ENCODE results near the gene EML4. TPM values are rescaled to one million over a fixed set of nuclear protein-coding genes. Genes with fewer than 3 reads are reported as not detected.

EML4 gene
- total and polyA plus RNA-seq, 9 of the 15 experiments (the other 6 are each of a cell fraction or from before 2014, with no cell fraction given): 14.7 to 48.3 (median 36.5) TPM

DNA sequence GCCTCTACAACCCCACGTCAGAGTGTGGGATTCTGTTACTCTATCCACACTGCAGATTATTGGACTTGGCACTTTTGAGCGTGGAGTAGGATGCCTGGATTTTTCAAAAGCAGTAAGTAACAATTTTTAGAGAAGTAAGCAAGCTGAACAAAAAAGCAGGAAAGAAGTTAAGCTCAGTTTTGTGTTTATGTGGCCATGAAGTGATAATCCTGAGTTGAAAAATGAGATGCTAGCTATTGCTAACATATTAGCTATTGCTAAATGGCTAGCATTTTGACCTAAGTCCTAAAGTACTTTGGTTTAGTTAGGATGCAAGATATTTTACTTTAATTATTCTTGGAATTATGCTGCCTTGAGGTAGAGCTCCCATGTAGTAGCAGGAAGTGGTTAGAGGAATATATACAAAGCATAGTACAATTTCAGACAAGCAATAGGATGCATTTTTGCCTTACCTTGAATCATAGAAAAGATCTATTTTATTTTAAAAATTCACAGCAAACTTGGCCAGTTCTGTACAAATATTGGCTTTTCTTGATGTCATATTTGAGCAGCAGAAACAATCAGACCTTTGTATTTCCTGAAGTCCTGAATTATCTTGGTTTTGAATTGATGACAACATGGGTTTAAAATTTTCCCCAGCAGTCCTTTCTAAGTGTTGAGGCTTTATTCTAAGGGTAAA lies 117.3 kb downstream of the EML4 start:
- H3K4me2 ChIP-seq (ENCODE audit: insufficient read depth, low read length): no peak overlapping the region
- no peaks in the 10 kb centered on the region for H3K9me3 ChIP-seq (replicated peaks; ENCODE audit: control insufficient read depth, insufficient read depth, low read depth, low read length)
- H3K9me1 ChIP-seq (ENCODE audit: control insufficient read depth, insufficient read depth, low read length): no peaks in the 10 kb centered on the region
- no peak overlapping the region for H3K27ac ChIP-seq (ENCODE audit: extremely low read depth, low read depth, low read length)
- H3K27me3 ChIP-seq (ENCODE audit: control insufficient read depth in 2 of 2, insufficient read depth in 2 of 2, low read length in 2 of 2): no peaks in the 10 kb centered on the region
- in situ Hi-C loops (cut with MboI) (no loop called here), intact Hi-C loops (cut with micrococcal nuclease) (no loop called here)
- no peak overlapping the region for H3K4me3 ChIP-seq
- BruUV-seq (replicated peaks): no TSS peak
- CTCF ChIA-PET (ENCODE audit: low intra/inter-chr PET ratio): no interaction called here
- no peak overlapping the region for H3K9ac ChIP-seq (ENCODE audit: insufficient read depth in 1 of 2, low read depth in 2 of 2, low read length in 2 of 2)
- POLR2A ChIA-PET: interaction anchor here (0.7 to 1.0 kb wide), 2 partner anchors 12 to 19 kb away, joined by 3 read pairs; no protein-coding TSS in a partner anchor
- H4K20me1 ChIP-seq (replicated peaks; ENCODE audit: control insufficient read depth, insufficient read depth, low read length): no peaks in the 10 kb centered on the region
- no peaks in the 10 kb centered on the region for H3K79me2 ChIP-seq (ENCODE audit: control insufficient read depth, insufficient read depth, low read length)
- FAIRE-seq (no peak), DNase-seq (ENCODE audit: extremely low read depth in 1 of 4, low spot score in 3 of 4) (no peak), ATAC-seq (no peak)
- peaks cover 13% of the 10 kb centered on the region; the same call in 1 of the 3 replicates for H3K36me3 ChIP-seq (ENCODE audit: control insufficient read depth, insufficient read depth, low read length)
- H2AFZ ChIP-seq (ENCODE audit: low read depth, low read length): no peak overlapping the region
- no peaks in the 10 kb centered on the region for H3K4me1 ChIP-seq (replicated peaks in 1 of 2; ENCODE audit: control insufficient read depth in 2 of 2, insufficient read depth in 2 of 2, low read length in 2 of 2)
- 94% methylated on average over 2 of the region's 2 CpGs for WGBS (ENCODE audit: insufficient coverage, low coverage, missing lambda C conversion rate)
- TF ChIP-seq TRIM24 (IDR thresholded peaks at IDR 0.05) (no peak), NR2F6 (CRISPR knock-in tag; IDR thresholded peaks at IDR 0.05) (no peak), THAP7 (CRISPR knock-in tag; IDR thresholded peaks at IDR 0.05) (no peak), ZBTB5 (IDR thresholded peaks at IDR 0.05) (no peak), ZC3H8 (IDR thresholded peaks at IDR 0.05) (no peak), UBTF (IDR thresholded peaks at IDR 0.05; ENCODE audit: borderline replicate concordance in 1 of 2, low read depth in 2 of 2, low read length in 2 of 2) (no peak), PHF20 (IDR thresholded peaks at IDR 0.05; ENCODE audit: partially characterized antibody) (no peak), HOXB6 (CRISPR knock-in tag; IDR thresholded peaks at IDR 0.05; ENCODE audit: borderline replicate concordance) (no peak), PRMT5 (CRISPR knock-in tag; IDR thresholded peaks at IDR 0.05) (no peak), RBM39 (optimal IDR thresholded peaks at IDR 0.05; ENCODE audit: low read depth, low read length) (no peak), SIX5 (IDR thresholded peaks at IDR 0.05; ENCODE audit: borderline replicate concordance in 1 of 2, insufficient read depth in 1 of 2, low read depth in 1 of 2, low read length in 2 of 2) (no peak), ZNF408 (CRISPR knock-in tag; IDR thresholded peaks at IDR 0.05; ENCODE audit: low read depth) (no peak), HMGN3 (IDR thresholded peaks at IDR 0.05; ENCODE audit: borderline replicate concordance, extremely low read depth, insufficient read length, low read depth, low read length) (no peak), MXI1 (IDR thresholded peaks at IDR 0.05; ENCODE audit: low read depth, low read length) (no peak)
- TF ChIP-seq, protein P1, sequence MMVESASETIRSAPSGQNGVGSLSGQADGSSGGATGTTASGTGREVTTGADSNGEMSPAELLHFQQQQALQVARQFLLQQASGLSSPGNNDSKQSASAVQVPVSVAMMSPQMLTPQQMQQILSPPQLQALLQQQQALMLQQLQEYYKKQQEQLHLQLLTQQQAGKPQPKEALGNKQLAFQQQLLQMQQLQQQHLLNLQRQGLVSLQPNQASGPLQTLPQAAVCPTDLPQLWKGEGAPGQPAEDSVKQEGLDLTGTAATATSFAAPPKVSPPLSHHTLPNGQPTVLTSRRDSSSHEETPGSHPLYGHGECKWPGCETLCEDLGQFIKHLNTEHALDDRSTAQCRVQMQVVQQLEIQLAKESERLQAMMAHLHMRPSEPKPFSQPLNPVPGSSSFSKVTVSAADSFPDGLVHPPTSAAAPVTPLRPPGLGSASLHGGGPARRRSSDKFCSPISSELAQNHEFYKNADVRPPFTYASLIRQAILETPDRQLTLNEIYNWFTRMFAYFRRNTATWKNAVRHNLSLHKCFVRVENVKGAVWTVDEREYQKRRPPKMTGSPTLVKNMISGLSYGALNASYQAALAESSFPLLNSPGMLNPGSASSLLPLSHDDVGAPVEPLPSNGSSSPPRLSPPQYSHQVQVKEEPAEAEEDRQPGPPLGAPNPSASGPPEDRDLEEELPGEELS (CRISPR knock-in tag; IDR thresholded peaks at IDR 0.05; ENCODE audit: borderline replicate concordance): no peak
